Measurements from ENCODE around the gene SOX11. TPM values are rescaled to one million over a fixed set of nuclear protein-coding genes. Genes with fewer than 3 reads are reported as not detected.
A peak's percentile ranks its signal among the peaks of the same experiment; 100 is the strongest.

The SOX11 gene
- total RNA-seq, 2 donors from 2014 or later: not detected

GRCh38 chr2:5683471-5683870 lies 8.7 kb upstream of the SOX11 start:
- no peak overlapping the region for H3K27ac Mint-ChIP-seq
- no peaks in the 10 kb centered on the region for H3K4me1 Mint-ChIP-seq
- peaks cover 5% of the 10 kb centered on the region for H3K27me3 Mint-ChIP-seq
- ATAC-seq (replicated peaks): no peak
- H3K4me3 Mint-ChIP-seq: no peak overlapping the region
- H3K36me3 Mint-ChIP-seq (ENCODE audit: low read depth): no peaks in the 10 kb centered on the region
- H3K9me3 Mint-ChIP-seq: peaks cover 16% of the 10 kb centered on the region

GRCh38 chr2:5685225-5685624 lies 7.0 kb upstream of the SOX11 start:
- Mint-ChIP-seq H3K27me3 (peaks cover 19% of the 10 kb centered on the region), H3K4me3 (no peak overlapping the region), H3K27ac (no peak overlapping the region), H3K9me3 (peaks cover 13% of the 10 kb centered on the region), H3K36me3 (ENCODE audit: low read depth) (peaks cover 1% of the 10 kb centered on the region), H3K4me1 (no peaks in the 10 kb centered on the region)
- ATAC-seq (replicated peaks): no peak

- ATAC-seq (replicated peaks): no peak
- Mint-ChIP-seq H3K4me1 (no peaks in the 10 kb centered on the region), H3K27ac (no peak overlapping the region), H3K27me3 (peaks cover 27% of the 10 kb centered on the region), H3K4me3 (no peak overlapping the region), H3K9me3 (peaks cover 9% of the 10 kb centered on the region), H3K36me3 (ENCODE audit: low read depth) (peaks cover 10% of the 10 kb centered on the region)
Observed at GRCh38 chr2:5686068-5686467, 6.1 kb upstream of the SOX11 start.

GRCh38 chr2:5686536-5686935 lies 5.6 kb upstream of the SOX11 start:
- H3K4me3 Mint-ChIP-seq: no peak overlapping the region
- H3K27me3 Mint-ChIP-seq: peaks cover 29% of the 10 kb centered on the region
- ATAC-seq (replicated peaks): no peak
- peaks cover 8% of the 10 kb centered on the region for H3K9me3 Mint-ChIP-seq
- no peaks in the 10 kb centered on the region for H3K4me1 Mint-ChIP-seq
- no peak overlapping the region for H3K27ac Mint-ChIP-seq
- peaks cover 11% of the 10 kb centered on the region for H3K36me3 Mint-ChIP-seq (ENCODE audit: low read depth)

GRCh38 chr2:5689750-5690149 lies 2.4 kb upstream of the SOX11 start:
- H3K27ac Mint-ChIP-seq: no peak overlapping the region
- H3K27me3 Mint-ChIP-seq: peaks cover 35% of the 10 kb centered on the region
- peaks cover 17% of the 10 kb centered on the region for H3K36me3 Mint-ChIP-seq (ENCODE audit: low read depth)
- ATAC-seq (replicated peaks): no peak
- peaks cover 5% of the 10 kb centered on the region for H3K4me1 Mint-ChIP-seq
- H3K9me3 Mint-ChIP-seq: peaks cover 3% of the 10 kb centered on the region
- H3K4me3 Mint-ChIP-seq: no peak overlapping the region

GRCh38 chr2:5690286-5690685 lies 1.9 kb upstream of the SOX11 start:
- no peak for ATAC-seq (replicated peaks)
- H3K27ac Mint-ChIP-seq: no peak overlapping the region
- H3K27me3 Mint-ChIP-seq: peaks cover 39% of the 10 kb centered on the region
- H3K36me3 Mint-ChIP-seq (ENCODE audit: low read depth): peaks cover 17% of the 10 kb centered on the region
- no peaks in the 10 kb centered on the region for H3K9me3 Mint-ChIP-seq
- peaks cover 5% of the 10 kb centered on the region for H3K4me1 Mint-ChIP-seq
- no peak overlapping the region for H3K4me3 Mint-ChIP-seq

GRCh38 chr2:5690718-5691220 lies 1.4 kb upstream of the SOX11 start:
- no peak for ATAC-seq (replicated peaks)
- Mint-ChIP-seq H3K36me3 (ENCODE audit: low read depth) (peaks cover 17% of the 10 kb centered on the region), H3K9me3 (no peaks in the 10 kb centered on the region), H3K27me3 (peaks cover 43% of the 10 kb centered on the region), H3K4me1 (peaks cover 5% of the 10 kb centered on the region), H3K4me3 (peak overlapping the region; percentile 27), H3K27ac (no peak overlapping the region)

GRCh38 chr2:5691221-5691984 lies 781 bp upstream of the SOX11 start:
- Mint-ChIP-seq H3K4me1 (peaks cover 5% of the 10 kb centered on the region), H3K9me3 (no peaks in the 10 kb centered on the region), H3K27ac (no peak overlapping the region), H3K27me3 (peaks cover 47% of the 10 kb centered on the region), H3K4me3 (peak overlapping the region; percentile 27), H3K36me3 (ENCODE audit: low read depth) (peaks cover 17% of the 10 kb centered on the region)
- no peak for ATAC-seq (replicated peaks)

- ATAC-seq (replicated peaks): no peak
- Mint-ChIP-seq H3K4me3 (no peak overlapping the region), H3K27me3 (peaks cover 49% of the 10 kb centered on the region), H3K4me1 (peaks cover 5% of the 10 kb centered on the region), H3K36me3 (ENCODE audit: low read depth) (peaks cover 17% of the 10 kb centered on the region), H3K27ac (no peak overlapping the region), H3K9me3 (no peaks in the 10 kb centered on the region)
Observed at GRCh38 chr2:5692561-5693286, 540 bp downstream of the SOX11 start.

GRCh38 chr2:5693287-5694201 lies 1.4 kb downstream of the SOX11 start:
- no peak overlapping the region for H3K27ac Mint-ChIP-seq
- H3K27me3 Mint-ChIP-seq: peaks cover 51% of the 10 kb centered on the region
- H3K4me1 Mint-ChIP-seq: peaks cover 5% of the 10 kb centered on the region

GRCh38 chr2:5694306-5694705 lies 2.1 kb downstream of the SOX11 start:
- H3K9me3 Mint-ChIP-seq: no peaks in the 10 kb centered on the region
- peaks cover 49% of the 10 kb centered on the region for H3K27me3 Mint-ChIP-seq
- H3K36me3 Mint-ChIP-seq (ENCODE audit: low read depth): peaks cover 17% of the 10 kb centered on the region
- no peak overlapping the region for H3K27ac Mint-ChIP-seq
- peaks cover 5% of the 10 kb centered on the region for H3K4me1 Mint-ChIP-seq
- ATAC-seq (replicated peaks): no peak
- H3K4me3 Mint-ChIP-seq: peak overlapping the region; percentile 22

More at GRCh38 chr2:5693287-5694201, 1.4 kb downstream of the SOX11 start:
- peak overlapping the region; percentile 22 for H3K4me3 Mint-ChIP-seq
- H3K36me3 Mint-ChIP-seq (ENCODE audit: low read depth): peaks cover 17% of the 10 kb centered on the region
- no peak for ATAC-seq (replicated peaks)
- H3K9me3 Mint-ChIP-seq: no peaks in the 10 kb centered on the region

- ATAC-seq (replicated peaks): no peak
Observed at GRCh38 chr2:5695654-5696403, 3.6 kb downstream of the SOX11 start.

GRCh38 chr2:5696404-5696944 lies 4.3 kb downstream of the SOX11 start:
- ATAC-seq (replicated peaks): no peak
- peaks cover 41% of the 10 kb centered on the region for H3K27me3 Mint-ChIP-seq
- peaks cover 5% of the 10 kb centered on the region for H3K4me1 Mint-ChIP-seq
- H3K4me3 Mint-ChIP-seq: no peak overlapping the region
- H3K9me3 Mint-ChIP-seq: no peaks in the 10 kb centered on the region
- H3K27ac Mint-ChIP-seq: no peak overlapping the region
- H3K36me3 Mint-ChIP-seq (ENCODE audit: low read depth): peaks cover 6% of the 10 kb centered on the region

More at GRCh38 chr2:5695654-5696403, 3.6 kb downstream of the SOX11 start:
- peaks cover 10% of the 10 kb centered on the region for H3K36me3 Mint-ChIP-seq (ENCODE audit: low read depth)
- no peaks in the 10 kb centered on the region for H3K9me3 Mint-ChIP-seq
- H3K4me3 Mint-ChIP-seq: no peak overlapping the region
- H3K4me1 Mint-ChIP-seq: peaks cover 5% of the 10 kb centered on the region
- H3K27me3 Mint-ChIP-seq: peaks cover 42% of the 10 kb centered on the region
- H3K27ac Mint-ChIP-seq: no peak overlapping the region
